HCT116 (cell line): ENCODE measurements around the gene CATSPERD.

Source experiments
- CBX3 ChIP-seq: IDR thresholded peaks from 2 replicates; pipeline ENCODE4 v1.6.1; 2012; ENCODE audit warnings: low read depth
- CEBPB ChIP-seq: IDR thresholded peaks from 2 replicates; pipeline ENCODE4 v1.6.1; 2012; ENCODE audit warnings: low read depth
- CTCF ChIP-seq, 3 experiments: fragments of 200-600 bp in 1 of 3; sonication (generic) in 1 of 3; IDR thresholded peaks in 2 of 3; conservative IDR thresholded peaks in 1 of 3; 2 replicates each; pipeline ENCODE4 v1.5.1; 2012 to 2017; ENCODE audit warnings: low read depth in 2 of 3, low read length in 2 of 3, antibody characterized with exemption in 1 of 3, borderline replicate concordance in 1 of 3, control low read depth in 1 of 3, mild to moderate bottlenecking in 1 of 3, mixed read lengths in 1 of 3, mixed run types in 1 of 3, moderate library complexity in 1 of 3; ENCODE audit not compliant: insufficient read depth in 1 of 3
- ELF1 ChIP-seq: IDR thresholded peaks from 2 replicates; pipeline ENCODE4 v1.6.1; 2012; ENCODE audit warnings: low read depth, borderline replicate concordance
- EZH2 ChIP-seq: fragments of 200-600 bp; sonication (generic); IDR thresholded peaks from 2 replicates; pipeline ENCODE4 v1.6.1; 2017; ENCODE audit warnings: antibody characterized with exemption, mixed run types
- EZH2phosphoT487 ChIP-seq: fragments of 200-600 bp; IDR thresholded peaks from 2 replicates; pipeline ENCODE4 v1.6.1; 2018; ENCODE audit warnings: antibody characterized with exemption, borderline replicate concordance
- POLR2AphosphoS5 ChIP-seq: IDR thresholded peaks from 2 replicates; pipeline ENCODE4 v1.6.1; 2011; ENCODE audit warnings: mild to moderate bottlenecking, low read depth, low read length, moderate library complexity
- SIN3A ChIP-seq: IDR thresholded peaks from 2 replicates; pipeline ENCODE4 v1.6.1; 2012; ENCODE audit warnings: low read depth
- YY1 ChIP-seq: IDR thresholded peaks from 2 replicates; pipeline ENCODE4 v1.6.1; 2011; ENCODE audit warnings: low read length, low read depth, moderate library complexity, mild to moderate bottlenecking; ENCODE audit not compliant: insufficient replicate concordance; ENCODE audit errors: extremely low read depth

- TF ChIP-seq EZH2 (no peak), CTCF (IDR thresholded peaks at IDR 0.05 in 2 of 3, conservative IDR thresholded peaks at IDR 0.05 in 1 of 3; ENCODE audit: borderline replicate concordance in 1 of 3, insufficient read depth in 1 of 3, low read depth in 2 of 3, low read length in 2 of 3) (no peak), EZH2phosphoT487 (no peak), ELF1 (no peak), YY1 (no peak), CEBPB (no peak), POLR2AphosphoS5 (no peak), CBX3 (no peak), SIN3A (no peak)
These were observed 13.4 kb upstream of the CATSPERD start for GRCh38 chr19:5706876-5707573.
